ENCODE results near the gene MTMR12. TPM values are rescaled to one million over a fixed set of nuclear protein-coding genes. Genes with fewer than 3 reads are reported as not detected.
"Not testable (repeated sequence)": the region's sequence is repeated elsewhere in the genome, so short reads cannot be mapped to it uniquely, and the experiment has no call there.

The MTMR12 gene
- total and polyA plus RNA-seq, 8 donors = 9.7 to 32.3 (median 20.8) TPM

GRCh38 chr5:32287525-32287924 is 25.2 kb downstream of the MTMR12 start:
- WGBS, 2 donors = 36 to 48% methylated on average over 3 of the region's 3 CpGs
- H3K27me3 ChIP-seq; FAIRE-seq; H3K36me3 ChIP-seq; ATAC-seq; H3K4me3 ChIP-seq; DNase-seq; H3K9me3 ChIP-seq; intact Hi-C loops (cut with DNase I): not testable (repeated sequence)
- peak overlapping the region in 1 of 4 donors; percentile 41 for H3K27ac ChIP-seq
- H3K4me1 ChIP-seq = peaks cover 28 to 48% (median 35%) of the 10 kb centered on the region in 3 donors

- H3K27ac ChIP-seq = peak overlapping the region in 1 of 4 donors; percentile 41
Observed at GRCh38 chr5:32285510-32286138, 27.1 kb downstream of the MTMR12 start.

GRCh38 chr5:32283539-32284377 is 29.0 kb downstream of the MTMR12 start:
- TF ChIP-seq, protein P1, sequence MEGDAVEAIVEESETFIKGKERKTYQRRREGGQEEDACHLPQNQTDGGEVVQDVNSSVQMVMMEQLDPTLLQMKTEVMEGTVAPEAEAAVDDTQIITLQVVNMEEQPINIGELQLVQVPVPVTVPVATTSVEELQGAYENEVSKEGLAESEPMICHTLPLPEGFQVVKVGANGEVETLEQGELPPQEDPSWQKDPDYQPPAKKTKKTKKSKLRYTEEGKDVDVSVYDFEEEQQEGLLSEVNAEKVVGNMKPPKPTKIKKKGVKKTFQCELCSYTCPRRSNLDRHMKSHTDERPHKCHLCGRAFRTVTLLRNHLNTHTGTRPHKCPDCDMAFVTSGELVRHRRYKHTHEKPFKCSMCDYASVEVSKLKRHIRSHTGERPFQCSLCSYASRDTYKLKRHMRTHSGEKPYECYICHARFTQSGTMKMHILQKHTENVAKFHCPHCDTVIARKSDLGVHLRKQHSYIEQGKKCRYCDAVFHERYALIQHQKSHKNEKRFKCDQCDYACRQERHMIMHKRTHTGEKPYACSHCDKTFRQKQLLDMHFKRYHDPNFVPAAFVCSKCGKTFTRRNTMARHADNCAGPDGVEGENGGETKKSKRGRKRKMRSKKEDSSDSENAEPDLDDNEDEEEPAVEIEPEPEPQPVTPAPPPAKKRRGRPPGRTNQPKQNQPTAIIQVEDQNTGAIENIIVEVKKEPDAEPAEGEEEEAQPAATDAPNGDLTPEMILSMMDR (IDR thresholded peaks at IDR 0.05) = no peak
- H3K27ac ChIP-seq = peak overlapping the region in 2 of 4 donors; percentile 11 to 41

More at GRCh38 chr5:32285510-32286138, 27.1 kb downstream of the MTMR12 start:
- Histone ChIP-seq H3K4me3 (no peak overlapping the region), H3K9me3 (no peaks in the 10 kb centered on the region), H3K4me1 (peaks cover 28 to 50% (median 35%) of the 10 kb centered on the region in 3 donors), H3K36me3 (no peaks in the 10 kb centered on the region), H3K27me3 (no peaks in the 10 kb centered on the region)
- intact Hi-C loops (cut with DNase I) = no loop called here
- TF ChIP-seq, protein P1 (IDR thresholded peaks at IDR 0.05) = no peak
- WGBS, 2 donors = 53 to 57% methylated on average over 5 of the region's 5 CpGs
- DNase-seq = no peak
- peak in 3 of 4 donors; percentile 37 to 69 (median 68) for ATAC-seq
- FAIRE-seq = no peak

GRCh38 chr5:32283061-32283460 is 29.7 kb downstream of the MTMR12 start:
- FAIRE-seq (no peak), DNase-seq (no peak), ATAC-seq (peak in 1 of 4 donors; percentile 19)
- Histone ChIP-seq H3K4me3 (no peak overlapping the region), H3K27ac (peak overlapping the region in 1 of 4 donors; percentile 13), H3K27me3 (no peaks in the 10 kb centered on the region), H3K9me3 (no peaks in the 10 kb centered on the region), H3K36me3 (no peaks in the 10 kb centered on the region), H3K4me1 (peaks cover 34 to 56% (median 41%) of the 10 kb centered on the region in 3 donors)
- intact Hi-C loops (cut with DNase I) = no loop called here
- TF ChIP-seq, protein P1 (IDR thresholded peaks at IDR 0.05) = no peak
- WGBS, 2 donors = 29 to 36% methylated on average over 1 of the region's 1 CpG

More at GRCh38 chr5:32283539-32284377, 29.0 kb downstream of the MTMR12 start:
- H3K9me3 ChIP-seq = no peaks in the 10 kb centered on the region
- no peak overlapping the region for H3K4me3 ChIP-seq
- DNase-seq (no peak), FAIRE-seq (no peak), ATAC-seq (peak; percentile 28 to 61 (median 44))
- 90 to 93% methylated on average over 9 of the region's 9 CpGs for WGBS, 2 donors
- no peaks in the 10 kb centered on the region for H3K27me3 ChIP-seq
- intact Hi-C loops (cut with DNase I) = no loop called here
- no peaks in the 10 kb centered on the region for H3K36me3 ChIP-seq
- peaks cover 28 to 52% (median 35%) of the 10 kb centered on the region in 3 donors for H3K4me1 ChIP-seq

DNA sequence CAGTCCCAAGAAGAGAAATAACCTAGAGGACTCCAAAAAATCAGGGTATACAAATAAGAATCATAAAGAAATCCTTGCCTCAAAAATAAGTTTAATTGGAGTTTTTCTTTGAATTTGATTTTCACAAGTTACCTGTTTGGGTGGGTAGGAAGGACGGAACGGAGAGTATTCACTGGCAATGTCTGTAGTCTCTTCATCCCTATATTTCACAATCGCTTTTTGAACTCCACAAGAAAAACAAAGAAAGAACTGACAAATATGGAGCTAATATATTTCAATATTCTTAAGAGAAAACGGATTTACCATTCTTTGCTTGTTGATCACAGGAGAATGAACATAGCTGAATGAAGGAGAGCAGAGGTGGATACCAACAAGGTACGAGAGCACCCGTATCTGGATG is 30.1 kb downstream of the MTMR12 start:
- H3K9me3 ChIP-seq = no peaks in the 10 kb centered on the region
- H3K27me3 ChIP-seq = no peaks in the 10 kb centered on the region
- H3K36me3 ChIP-seq = no peaks in the 10 kb centered on the region
- ATAC-seq (no peak), FAIRE-seq (no peak), DNase-seq (no peak)
- TF ChIP-seq, protein P1 (IDR thresholded peaks at IDR 0.05) = no peak
- intact Hi-C loops (cut with DNase I) = no loop called here
- H3K4me1 ChIP-seq = peaks cover 38 to 57% (median 45%) of the 10 kb centered on the region in 3 donors
- no peak overlapping the region for H3K27ac ChIP-seq
- no peak overlapping the region for H3K4me3 ChIP-seq
- 93 to 95% methylated on average over 6 of the region's 6 CpGs for WGBS, 2 donors

DNA sequence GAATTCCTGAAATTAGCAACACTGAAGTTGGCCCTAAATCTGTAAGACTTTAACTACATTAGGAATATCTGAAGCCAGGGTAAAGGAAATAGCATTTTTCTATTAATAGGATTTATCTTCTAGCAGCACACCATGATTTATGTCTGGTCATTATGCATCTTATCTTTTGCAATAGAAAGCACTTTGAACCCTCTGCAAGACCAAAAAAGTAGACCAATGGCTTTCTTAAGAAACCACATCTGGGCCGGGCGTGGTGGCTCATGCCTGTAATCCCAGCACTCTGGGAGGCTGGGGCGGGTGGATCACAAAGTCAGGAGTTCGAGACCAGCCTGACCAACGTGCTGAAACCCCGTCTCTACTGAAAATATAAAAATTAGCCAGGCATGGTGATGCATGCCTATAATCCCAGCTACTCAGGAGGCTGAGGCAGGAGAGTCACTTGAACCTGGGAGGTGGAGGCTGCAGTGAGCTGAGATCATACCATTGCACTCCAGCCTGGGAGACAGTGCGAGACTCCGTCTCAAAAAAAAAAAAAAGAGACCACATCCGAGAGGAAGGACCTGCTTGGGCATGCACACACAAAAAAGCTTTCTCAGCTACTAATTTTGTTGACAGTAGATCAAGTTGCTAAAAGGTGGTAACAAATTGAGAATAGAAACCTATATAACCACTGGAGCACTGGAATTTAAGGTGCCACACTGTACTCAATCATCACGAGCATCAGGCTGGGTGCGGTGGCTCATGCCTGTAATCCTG is 31.2 kb downstream of the MTMR12 start:
- H3K4me1 ChIP-seq = peaks cover 40 to 58% (median 41%) of the 10 kb centered on the region in 3 donors
- intact Hi-C loops (cut with DNase I); H3K9me3 ChIP-seq; DNase-seq; H3K27ac ChIP-seq; FAIRE-seq; H3K27me3 ChIP-seq; H3K36me3 ChIP-seq; H3K4me3 ChIP-seq; ATAC-seq: not testable (repeated sequence)
- WGBS, 2 donors = 98 to 99% methylated on average over 11 of the region's 11 CpGs
